HCT116 (cell line): ENCODE data around the gene PLEKHG5. TPM values are rescaled to one million over a fixed set of nuclear protein-coding genes. Genes with fewer than 3 reads are reported as not detected.

Experiments
- ATAC-seq: fragments of 200-7000 bp; cut with Tn5 transposase; 2 replicates; pipeline ENCODE4 v1.9.1; 2020; ENCODE audit warnings: mild to moderate bottlenecking, moderate library complexity
- BruUV-seq: library from RNA; stranded (reverse); fragments of 400-500 nt; replicated peaks from 2 replicates; lab custom pipeline; 2021; lab: Mats Ljungman, UMichigan
- CTCF ChIA-PET: fragments of 300-600 bp; sonication (Branson Sonifier 250); formaldehyde crosslinking; loops from one replicate; lab custom pipeline; 2021; ENCODE audit warnings: antibody characterized with exemption; lab: Charles Lee
- POLR2A ChIA-PET: fragments of 300-600, 350-600 bp; sonication (Branson Sonifier 250); formaldehyde crosslinking; loops from one replicate; lab custom pipeline; 2021; ENCODE audit warnings: antibody characterized with exemption; lab: Charles Lee
- RAD21 ChIA-PET, 2 experiments: fragments of 300-600 bp; sonication (Branson Sonifier 250); formaldehyde crosslinking; loops; one replicate each; lab custom pipeline; 2023; ENCODE audit warnings: low total read pairs in 2 of 2; ENCODE audit not compliant: uncharacterized antibody in 2 of 2, unreplicated experiment in 2 of 2, low non-redundant PET in 1 of 2; lab: Charles Lee
- DNase-seq: peaks from one replicate; pipeline ENCODE4 v3.0.0-alpha.2; 2010; ENCODE audit warnings: low read depth, low spot score
- H2AFZ ChIP-seq: fragments of 200-600 bp; shearing (Covaris generic), sonication (generic); 2 replicates; pipeline ENCODE4 v1.6.1; 2017; ENCODE audit warnings: low read depth, mixed run types, mixed read lengths, antibody characterized with exemption, low read length; ENCODE audit not compliant: poor library complexity, severe bottlenecking
- H3K27ac ChIP-seq: 2 replicates; pipeline ENCODE4 v1.5.1; 2012; ENCODE audit warnings: low read depth, low read length
- H3K27me3 ChIP-seq: fragments of 200-600 bp; sonication (generic); 2 replicates; pipeline ENCODE4 v1.6.1; 2016; ENCODE audit warnings: mixed run types, low read length, mixed read lengths; ENCODE audit not compliant: insufficient read depth
- H3K36me3 ChIP-seq, 2 experiments: fragments of 200-500 bp in 1 of 2; fragments of 200-600 bp in 1 of 2; sonication (Bioruptor generic) in 1 of 2; sonication (generic) in 1 of 2; 2 replicates each; pipeline versions ENCODE4 v1.5.1 to v1.6.1; 2014 to 2016; ENCODE audit warnings: low read length in 2 of 2, inconsistent platforms in 1 of 2, mixed read lengths in 1 of 2, mixed run types in 1 of 2; ENCODE audit not compliant: insufficient read depth in 2 of 2, control insufficient read depth in 1 of 2
- H3K4me1 ChIP-seq, 2 experiments: fragments of 200-600 bp in 1 of 2; sonication (generic) in 1 of 2; 2 replicates each; pipeline versions ENCODE4 v1.5.1 to v1.6.1; 2012 to 2017; ENCODE audit warnings: low read length in 2 of 2, inconsistent platforms in 1 of 2, mild to moderate bottlenecking in 1 of 2, mixed read lengths in 1 of 2, mixed run types in 1 of 2, moderate library complexity in 1 of 2; ENCODE audit not compliant: insufficient read depth in 2 of 2, control insufficient read depth in 1 of 2
- H3K4me2 ChIP-seq: fragments of 200-600 bp; sonication (generic); 2 replicates; pipeline ENCODE4 v1.6.1; 2017; ENCODE audit warnings: mixed run types, low read length, mixed read lengths
- H3K4me3 ChIP-seq, 2 experiments: fragments of 200-600 bp in 1 of 2; sonication (generic) in 1 of 2; replicated peaks in 1 of 2; 2 replicates each; pipeline ENCODE4 v1.5.1; 2011 to 2016; ENCODE audit warnings: low read length in 2 of 2, control low read depth in 1 of 2, low read depth in 1 of 2, mild to moderate bottlenecking in 1 of 2, mixed read lengths in 1 of 2, mixed run types in 1 of 2
- H3K79me2 ChIP-seq: fragments of 200-600 bp; sonication (generic); 2 replicates; pipeline ENCODE4 v1.6.1; 2017; ENCODE audit warnings: mild to moderate bottlenecking, mixed run types, low read length, moderate library complexity, mixed read lengths; ENCODE audit not compliant: insufficient read depth
- H3K9ac ChIP-seq: fragments of 200-600 bp; sonication (generic); 2 replicates; pipeline ENCODE4 v1.6.1; 2016; ENCODE audit warnings: low read length, mixed read lengths
- H3K9me2 ChIP-seq: fragments of 200-600 bp; sonication (generic), shearing (Covaris generic); 2 replicates; pipeline ENCODE4 v1.6.1; 2017; ENCODE audit warnings: mixed run types, mild to moderate bottlenecking, moderate library complexity; ENCODE audit not compliant: insufficient read depth
- H3K9me3 ChIP-seq, 2 experiments: fragments of 200-500 bp in 1 of 2; fragments of 200-600 bp in 1 of 2; sonication (Bioruptor generic) in 1 of 2; sonication (generic) in 1 of 2; 2 replicates each; pipeline ENCODE4 v1.6.1; 2014 to 2017; ENCODE audit warnings: low read length in 2 of 2, mixed read lengths in 2 of 2, inconsistent platforms in 1 of 2, low read depth in 1 of 2, mild to moderate bottlenecking in 1 of 2, mixed run types in 1 of 2, moderate library complexity in 1 of 2; ENCODE audit not compliant: control insufficient read depth in 1 of 2, insufficient read depth in 1 of 2
- H4K20me1 ChIP-seq: fragments of 200-600 bp; sonication (generic), shearing (Covaris generic); 2 replicates; pipeline ENCODE4 v1.6.1; 2017; ENCODE audit warnings: mixed run types, mild to moderate bottlenecking, moderate library complexity; ENCODE audit not compliant: insufficient read depth
- CBX3 ChIP-seq: IDR thresholded peaks from 2 replicates; pipeline ENCODE4 v1.6.1; 2012; ENCODE audit warnings: low read depth
- CTCF ChIP-seq, 3 experiments: fragments of 200-600 bp in 1 of 3; sonication (generic) in 1 of 3; IDR thresholded peaks in 2 of 3; conservative IDR thresholded peaks in 1 of 3; 2 replicates each; pipeline ENCODE4 v1.5.1; 2012 to 2017; ENCODE audit warnings: low read depth in 2 of 3, low read length in 2 of 3, antibody characterized with exemption in 1 of 3, borderline replicate concordance in 1 of 3, control low read depth in 1 of 3, mild to moderate bottlenecking in 1 of 3, mixed read lengths in 1 of 3, mixed run types in 1 of 3, moderate library complexity in 1 of 3; ENCODE audit not compliant: insufficient read depth in 1 of 3
- EGR1 ChIP-seq: IDR thresholded peaks from 2 replicates; pipeline ENCODE4 v1.6.1; 2012; ENCODE audit warnings: low read depth
- ELF1 ChIP-seq: IDR thresholded peaks from 2 replicates; pipeline ENCODE4 v1.6.1; 2012; ENCODE audit warnings: low read depth, borderline replicate concordance
- EZH2 ChIP-seq: fragments of 200-600 bp; sonication (generic); IDR thresholded peaks from 2 replicates; pipeline ENCODE4 v1.6.1; 2017; ENCODE audit warnings: antibody characterized with exemption, mixed run types
- JUND ChIP-seq: IDR thresholded peaks from 2 replicates; pipeline ENCODE4 v1.6.1; 2012
- POLR2A ChIP-seq: IDR thresholded peaks from 2 replicates; pipeline ENCODE4 v1.7.0; 2011; ENCODE audit warnings: borderline replicate concordance; ENCODE audit not compliant: insufficient read depth, insufficient read length; ENCODE audit errors: extremely low read depth
- SIN3A ChIP-seq: IDR thresholded peaks from 2 replicates; pipeline ENCODE4 v1.6.1; 2012; ENCODE audit warnings: low read depth
- SP1 ChIP-seq: IDR thresholded peaks from 2 replicates; pipeline ENCODE4 v1.6.1; 2012; ENCODE audit warnings: low read depth
- TCF7L2 ChIP-seq: IDR thresholded peaks from 2 replicates; pipeline ENCODE4 v1.7.0; 2011; ENCODE audit warnings: borderline replicate concordance, inconsistent platforms; ENCODE audit not compliant: insufficient read depth, insufficient read length; ENCODE audit errors: extremely low read depth
- YY1 ChIP-seq: IDR thresholded peaks from 2 replicates; pipeline ENCODE4 v1.6.1; 2011; ENCODE audit warnings: low read length, low read depth, moderate library complexity, mild to moderate bottlenecking; ENCODE audit not compliant: insufficient replicate concordance; ENCODE audit errors: extremely low read depth
- ZBTB33 ChIP-seq: IDR thresholded peaks from 2 replicates; pipeline ENCODE4 v1.6.1; 2011; ENCODE audit warnings: mild to moderate bottlenecking, low read length, moderate library complexity; ENCODE audit not compliant: insufficient replicate concordance; ENCODE audit errors: extremely low read depth
- ZFX ChIP-seq: fragments of 450-650 bp; IDR thresholded peaks from 2 replicates; pipeline ENCODE4 v1.6.1; 2017
- ZNF274 ChIP-seq: fragments of 200-500 bp; sonication (Bioruptor generic); IDR thresholded peaks from 2 replicates; pipeline ENCODE4 v1.6.1; 2014; ENCODE audit warnings: mild to moderate bottlenecking, low read depth, low read length, inconsistent platforms
- intact Hi-C: fragments of 100-400 bp; cut with micrococcal nuclease; formaldehyde crosslinking; loops from 2 replicates; pipeline ENCODE4 v1.10.0; 2022
- total RNA-seq: library from RNA; stranded (reverse); gene quantifications from one replicate; pipeline ENCODE4 v1.2.1, GENCODE V29; 2021; ENCODE audit not compliant: unreplicated experiment

Gene PLEKHG5
- total RNA-seq, 1 experiment from 2014 or later, result 33.0 TPM

- TF ChIP-seq EZH2 (no peak), YY1 (no peak), ZFX (no peak), CTCF (IDR thresholded peaks at IDR 0.05 in 2 of 3, conservative IDR thresholded peaks at IDR 0.05 in 1 of 3; ENCODE audit: borderline replicate concordance in 1 of 3, insufficient read depth in 1 of 3, low read depth in 2 of 3, low read length in 2 of 3) (no peak), TCF7L2 (no peak), CBX3 (no peak), SIN3A (no peak), JUND (no peak), ZNF274 (no peak), ELF1 (no peak), EGR1 (no peak)
These were observed 16.6 kb downstream of the PLEKHG5 start (continued) for GRCh38 chr1:6474815-6475282.

- intact Hi-C loops, result loop anchor here (2.0 kb wide), 1 partner anchor 227 kb away; no protein-coding TSS in a partner anchor
- no TSS peak for BruUV-seq
- RAD21 ChIA-PET, result no interaction called here
- Histone ChIP-seq H3K27ac (no peak overlapping the region), H3K4me3 (no peak overlapping the region), H3K36me3 (peaks cover under 1 to 9% of the 10 kb centered on the region in 2 experiments; a peak in 2 of 4 replicates), H4K20me1 (no peaks in the 10 kb centered on the region), H3K4me2 (no peak overlapping the region), H2AFZ (no peak overlapping the region), H3K9me2 (no peaks in the 10 kb centered on the region), H3K4me1 (peaks cover 31 to 47% of the 10 kb centered on the region in 2 experiments), H3K9ac (no peak overlapping the region), H3K79me2 (no peaks in the 10 kb centered on the region), H3K9me3 (no peaks in the 10 kb centered on the region), H3K27me3 (no peaks in the 10 kb centered on the region)
- ATAC-seq (no peak), DNase-seq (no peak)
- CTCF ChIA-PET, result interaction anchor here (2.2 kb wide), 1 partner anchor 26 kb away, joined by 11 read pairs; no protein-coding TSS in a partner anchor
- TF ChIP-seq ELF1 (no peak), TCF7L2 (no peak), SIN3A (no peak), POLR2A (no peak), ZBTB33 (no peak), SP1 (no peak), ZNF274 (no peak), EGR1 (no peak)
- POLR2A ChIA-PET, result no interaction called here
These were observed 17.3 kb downstream of the PLEKHG5 start for GRCh38 chr1:6473974-6474814.
